Heart left ventricle (tissue), 16 donors: Measurements from ENCODE around the gene IGF2BP3. TPM values are rescaled to one million over a fixed set of nuclear protein-coding genes. Genes with fewer than 3 reads are reported as not detected.
"Not testable (repeated sequence)": the region's sequence is repeated elsewhere in the genome, so short reads cannot be mapped to it uniquely, and the experiment has no call there.

Source experiments
- ATAC-seq, 4 donors: fragments of 200-7000 bp; cut with Tn5 transposase; one replicate each; pipeline ENCODE4 v1.9.1; 2020 to 2022; ENCODE audit warnings: moderate library complexity in 4 of 4, mild to moderate bottlenecking in 3 of 4, moderate number of reproducible peaks in 1 of 4
- DNase-seq, 5 donors: peaks; one replicate each; pipeline ENCODE4 v3.0.0-alpha.2; 2020
- H3K27ac ChIP-seq, 12 donors: fragments of 200-600 bp; sonication (generic) in 4 of 12; one replicate each; pipeline versions ENCODE4 v1.5.0 to v1.8.0; 2016 to 2022; ENCODE audit warnings: mild to moderate bottlenecking in 2 of 12
- H3K27me3 ChIP-seq, 9 donors: fragments of 200-600 bp; sonication (generic) in 2 of 9; one replicate each; pipeline versions ENCODE4 v1.5.1 to v1.8.0; 2016 to 2022; ENCODE audit warnings: mild to moderate bottlenecking in 3 of 9
- H3K36me3 ChIP-seq, 9 donors: fragments of 200-600 bp; sonication (generic) in 2 of 9; one replicate each; pipeline versions ENCODE4 v1.5.0 to v1.8.0; 2018 to 2022; ENCODE audit warnings: mild to moderate bottlenecking in 2 of 9
- H3K4me1 ChIP-seq, 12 donors: fragments of 200-600 bp; sonication (generic) in 4 of 12; one replicate each; pipeline versions ENCODE4 v1.5.0 to v1.8.0; 2016 to 2022; ENCODE audit warnings: mild to moderate bottlenecking in 3 of 12
- H3K4me3 ChIP-seq, 12 donors: fragments of 200-600 bp; sonication (generic) in 4 of 12; one replicate each; pipeline versions ENCODE4 v1.5.0 to v1.8.0; 2017 to 2022; ENCODE audit warnings: mild to moderate bottlenecking in 9 of 12, moderate library complexity in 4 of 12
- H3K9me3 ChIP-seq, 12 donors: fragments of 200-600 bp; sonication (generic) in 4 of 12; one replicate each; pipeline versions ENCODE4 v1.5.0 to v1.8.0; 2016 to 2022; ENCODE audit warnings: mild to moderate bottlenecking in 1 of 12
- CTCF ChIP-seq, 12 donors: fragments of 200-600 bp; sonication (generic) in 4 of 12; IDR thresholded peaks; one replicate each; pipeline versions ENCODE4 v1.5.0 to v1.8.0; 2018 to 2022; ENCODE audit warnings: antibody characterized with exemption in 12 of 12, mild to moderate bottlenecking in 5 of 12
- POLR2A ChIP-seq, 2 donors: fragments of 450-650 bp; IDR thresholded peaks; one replicate each; pipeline ENCODE4 v1.6.1; 2017; ENCODE audit warnings: antibody characterized with exemption in 2 of 2, mild to moderate bottlenecking in 2 of 2, moderate library complexity in 2 of 2
- WGBS, 4 donors: extraction: QIAGEN DNeasy Blood & Tissue Kit in 2 of 4; methylation state at CpG; one replicate each; pipeline versions ENCODE4 v1.1.5 to v1.1.7; 2013 to 2018; 5-methylcytosine and 5-hydroxymethylcytosine counted together
- intact Hi-C, 10 donors: fragments of 100-400 bp; cut with DNase I; formaldehyde crosslinking; loops; one replicate each; pipeline versions ENCODE4 v1.11.1 to v1.14.2; 2022
- polyA plus RNA-seq, 2 donors: library from polyadenylated mRNA; stranded (reverse); fragments of 200-250 nt; gene quantifications; one replicate each; pipeline ENCODE4 v1.2.3, GENCODE V29; 2013
- total RNA-seq, 9 donors: library from RNA; depleted of rRNA in 2 of 9; stranded (reverse); fragments of >200 nt in 2 of 9; fragmentation: NEBNext Ultra II Directional in 3 of 9; extraction: Animal tissue kit (Norgen Biotek cat#: 25700) in 3 of 9; gene quantifications; one replicate each; pipeline versions ENCODE4 v1.1.0 to v1.2.4, GENCODE V29; 2016 to 2023
- donor health status: ischemic (EF 13 %, LVEDD 7.1; RV severe dilation, severe dysfunction).
- donor health status: healthy with polysubstance abuse.
- donor health status: DM: no; HTN: yes; CAD: no.
- donor health status: DM: no; HTN: no; CAD: no.
- donor health status: ischemic (EF 25% LVEDD 6.9; RV normal size, moderate dysfunction).
- donor health status: ischemic (EF 25% LVEDD 5.7; RV mildly dilated, moderate dysfunction).
- donor health status: healthy.
- donor health status: DM: yes; HTN: yes; CAD: no.
- donor health status: ischemic (EF 35%, LVEDD 5.7; RV mildly dilated, moderate dysfunction).
- donor health status: nonischemic (EF 11% LVEDD 7.7; RV severe dilation, severe dysfunction).
- donor health status: DM: yes; HTN: yes; CAD: no.
- donor health status: PGD.
- donor health status: ischemic (EF 29% LVEDD 5.4; RV normal size, mild dysfunction).
- donor health status: nonischemic (EF 23%, LVEDD 6.1; RV moderate dilation, normal function).

IGF2BP3 gene
- total and polyA plus RNA-seq, 11 donors = 0.27 to 2.2 (median 0.50) TPM; not detected in 5

- intact Hi-C loops = no loop called here
- H3K4me1 ChIP-seq = no peaks in the 10 kb centered on the region
- no peaks in the 10 kb centered on the region for H3K27me3 ChIP-seq
- ATAC-seq (no peak), DNase-seq (no peak)
- no peak overlapping the region for H3K4me3 ChIP-seq
- no peaks in the 10 kb centered on the region for H3K36me3 ChIP-seq
- H3K9me3 ChIP-seq = peaks cover 0 to 2% (median 0%) of the 10 kb centered on the region in 12 donors
- TF ChIP-seq POLR2A (IDR thresholded peaks at IDR 0.05) (no peak), CTCF (IDR thresholded peaks at IDR 0.05) (no peak)
- WGBS, 4 donors = 94 to 98% (median 97%) methylated on average over 5 of the region's 5 CpGs
- no peak overlapping the region for H3K27ac ChIP-seq
These were observed 66.3 kb downstream of the IGF2BP3 start for GRCh38 chr7:23403970-23404369.

- WGBS, 4 donors = 94 to 98% (median 97%) methylated on average over 2 of the region's 2 CpGs
- H3K9me3 ChIP-seq, DNase-seq, H3K4me1 ChIP-seq, H3K27ac ChIP-seq, H3K36me3 ChIP-seq, H3K4me3 ChIP-seq, intact Hi-C loops, H3K27me3 ChIP-seq, ATAC-seq: not testable (repeated sequence)
These were observed 72.2 kb downstream of the IGF2BP3 start for GRCh38 chr7:23398090-23398489.

- intact Hi-C loops = no loop called here
- Histone ChIP-seq H3K27me3 (no peaks in the 10 kb centered on the region), H3K27ac (no peak overlapping the region), H3K4me1 (no peaks in the 10 kb centered on the region), H3K4me3 (no peak overlapping the region), H3K36me3 (no peaks in the 10 kb centered on the region), H3K9me3 (no peaks in the 10 kb centered on the region)
- DNase-seq (no peak), ATAC-seq (no peak)
- 73 to 79% (median 74%) methylated on average over 4 of the region's 4 CpGs for WGBS, 4 donors
- TF ChIP-seq POLR2A (IDR thresholded peaks at IDR 0.05) = no peak
- no peak for TF ChIP-seq CTCF (IDR thresholded peaks at IDR 0.05)
These were observed 73.0 kb downstream of the IGF2BP3 start for GRCh38 chr7:23397241-23397640.

GRCh38 chr7:23396222-23397015, 73.9 kb downstream of the IGF2BP3 start:
- intact Hi-C loops = no loop called here
- no peak overlapping the region for H3K4me3 ChIP-seq
- ATAC-seq = no peak

More at GRCh38 chr7:23396222-23397015, 73.9 kb downstream of the IGF2BP3 start:
- TF ChIP-seq CTCF (IDR thresholded peaks at IDR 0.05) (no peak), POLR2A (IDR thresholded peaks at IDR 0.05) (no peak)
- no peaks in the 10 kb centered on the region for H3K27me3 ChIP-seq
- H3K27ac ChIP-seq = no peak overlapping the region
- 71 to 80% (median 78%) methylated on average over 3 of the region's 3 CpGs for whole genome bisulfite sequencing, 4 donors
- no peaks in the 10 kb centered on the region for H3K36me3 ChIP-seq
- no peaks in the 10 kb centered on the region for H3K4me1 ChIP-seq
- DNase-seq = no peak
- no peaks in the 10 kb centered on the region for H3K9me3 ChIP-seq
